HG02852 (cell line): ENCODE data around the gene ALPG.
"Not testable (repeated sequence)": the region's sequence is repeated elsewhere in the genome, so short reads cannot be mapped to it uniquely, and the experiment has no call there.

Source experiments
- ATAC-seq: cut with Tn5 transposase; IDR thresholded peaks from one replicate; pipeline ENCODE4 v1.9.1; 2021; ENCODE audit warnings: mild to moderate bottlenecking, moderate library complexity; ENCODE audit not compliant: unreplicated experiment

ALPG gene

GRCh38 chr2:232418466-232419244, 12.0 kb downstream of the ALPG start:
- ATAC-seq: no peak

- ATAC-seq: no peak
Observed at GRCh38 chr2:232419245-232420072, 12.8 kb downstream of the ALPG start.

GRCh38 chr2:232420073-232420454, 13.4 kb downstream of the ALPG start:
- ATAC-seq: no peak

GRCh38 chr2:232420463-232421188, 14.0 kb downstream of the ALPG start:
- no peak for ATAC-seq

GRCh38 chr2:232421189-232421785, 14.6 kb downstream of the ALPG start:
- no peak for ATAC-seq

- no peak for ATAC-seq
Observed at GRCh38 chr2:232422051-232422450, 15.4 kb downstream of the ALPG start.

GRCh38 chr2:232422996-232423395, 16.4 kb downstream of the ALPG start:
- not testable (repeated sequence) for ATAC-seq

GRCh38 chr2:232423407-232423806, 16.8 kb downstream of the ALPG start:
- ATAC-seq: not testable (repeated sequence)

- no peak for ATAC-seq
Observed at GRCh38 chr2:232431705-232432590, 25.3 kb downstream of the ALPG start.

- no peak for ATAC-seq
Observed at GRCh38 chr2:232432598-232433184, 26.0 kb downstream of the ALPG start.

GRCh38 chr2:232433622-232434021, 27.0 kb downstream of the ALPG start:
- not testable (repeated sequence) for ATAC-seq

GRCh38 chr2:232434091-232434490, 27.4 kb downstream of the ALPG start:
- no peak for ATAC-seq

GRCh38 chr2:232434563-232435374, 28.1 kb downstream of the ALPG start:
- ATAC-seq: no peak

GRCh38 chr2:232435375-232435648, 28.7 kb downstream of the ALPG start:
- ATAC-seq: no peak

- ATAC-seq: no peak
Observed at GRCh38 chr2:232435805-232436204, 29.2 kb downstream of the ALPG start.

GRCh38 chr2:232436381-232437194, 29.9 kb downstream of the ALPG start:
- ATAC-seq: no peak

- ATAC-seq: no peak
Observed at GRCh38 chr2:232437195-232437571, 30.5 kb downstream of the ALPG start.

GRCh38 chr2:232438091-232438490, 31.4 kb downstream of the ALPG start:
- no peak for ATAC-seq
